Sigmoid colon (tissue), 7 donors: Measurements from ENCODE around the gene CNGB1. TPM values are rescaled to one million over a fixed set of nuclear protein-coding genes. Genes with fewer than 3 reads are reported as not detected.

Experiments used
- DNase-seq: peaks from one replicate; pipeline ENCODE4 v3.0.0-alpha.2; 2019
- H3K27ac ChIP-seq, 4 donors: fragments of 200-600 bp; sonication (generic); one replicate each; pipeline ENCODE4 v1.5.1; 2016 to 2019; ENCODE audit warnings: mild to moderate bottlenecking in 1 of 4
- H3K27me3 ChIP-seq, 3 donors: fragments of 200-600 bp; sonication (generic); one replicate each; pipeline ENCODE4 v1.5.1; 2019; ENCODE audit warnings: mild to moderate bottlenecking in 1 of 3
- H3K36me3 ChIP-seq, 4 donors: fragments of 200-600 bp; sonication (generic); one replicate each; pipeline ENCODE4 v1.5.1; 2016 to 2019
- H3K4me1 ChIP-seq, 4 donors: fragments of 200-600 bp; sonication (generic); one replicate each; pipeline ENCODE4 v1.5.1; 2017 to 2019
- H3K4me3 ChIP-seq, 4 donors: fragments of 200-600 bp; sonication (generic); one replicate each; pipeline ENCODE4 v1.5.1; 2017 to 2019; ENCODE audit warnings: mild to moderate bottlenecking in 2 of 4, moderate library complexity in 1 of 4
- H3K9me3 ChIP-seq, 4 donors: fragments of 200-600 bp in 3 of 4; sonication (generic) in 3 of 4; one replicate each; pipeline versions ENCODE4 v1.5.1 to v1.6.1; 2013 to 2019
- EP300 ChIP-seq, 4 donors: sonication (generic); formaldehyde crosslinking; IDR thresholded peaks; one replicate each; pipeline ENCODE4 v1.6.1; 2017; ENCODE audit warnings: antibody characterized with exemption in 4 of 4
- POLR2A ChIP-seq, 2 donors: fragments of 450-650 bp; IDR thresholded peaks; one replicate each; pipeline ENCODE4 v1.6.1; 2016; ENCODE audit warnings: antibody characterized with exemption in 2 of 2, mild to moderate bottlenecking in 2 of 2, moderate library complexity in 2 of 2
- POLR2AphosphoS5 ChIP-seq, 4 donors: sonication (generic); formaldehyde crosslinking; IDR thresholded peaks; one replicate each; pipeline ENCODE4 v1.6.1; 2017; ENCODE audit warnings: antibody characterized with exemption in 4 of 4
- WGBS, 2 donors: extraction: QIAGEN DNeasy Blood & Tissue Kit; methylation state at CpG; one replicate each; pipeline ENCODE4 v1.1.7; 2013; 5-methylcytosine and 5-hydroxymethylcytosine counted together
- intact Hi-C: fragments of 100-400 bp; cut with DNase I; formaldehyde crosslinking; loops from one replicate; pipeline ENCODE4 v1.15.1; 2023
- polyA plus RNA-seq, 3 donors: library from polyadenylated mRNA; stranded (reverse); fragments of 200-250 nt; gene quantifications; one replicate each; pipeline ENCODE4 v1.2.3, GENCODE V29; 2013
- total RNA-seq, 4 donors: library from RNA; depleted of rRNA; stranded (reverse); fragments of >200 nt; gene quantifications; one replicate each; pipeline ENCODE4 v1.1.0, GENCODE V29; 2016
- TF ChIP-seq, protein P1 (sequence below), 4 experiments: fragments of 450-650 bp in 3 of 4; fragments of 200-600 bp in 1 of 4; IDR thresholded peaks; one replicate each; pipeline ENCODE4 v1.5.1; 2016 to 2019; ENCODE audit warnings: antibody characterized with exemption in 4 of 4, mild to moderate bottlenecking in 3 of 4, moderate library complexity in 2 of 4
- donor health status: healthy with polysubstance abuse.
- donor health status: Bipolar disorder and iron deficiency.
- donor health status: healthy.

CNGB1 gene
- total and polyA plus RNA-seq, 7 donors: 0.70 to 13.0 (median 1.4) TPM; not detected in 3

- no peak for DNase-seq
- TF ChIP-seq POLR2A (IDR thresholded peaks at IDR 0.05): no peak
- TF ChIP-seq, protein P1, sequence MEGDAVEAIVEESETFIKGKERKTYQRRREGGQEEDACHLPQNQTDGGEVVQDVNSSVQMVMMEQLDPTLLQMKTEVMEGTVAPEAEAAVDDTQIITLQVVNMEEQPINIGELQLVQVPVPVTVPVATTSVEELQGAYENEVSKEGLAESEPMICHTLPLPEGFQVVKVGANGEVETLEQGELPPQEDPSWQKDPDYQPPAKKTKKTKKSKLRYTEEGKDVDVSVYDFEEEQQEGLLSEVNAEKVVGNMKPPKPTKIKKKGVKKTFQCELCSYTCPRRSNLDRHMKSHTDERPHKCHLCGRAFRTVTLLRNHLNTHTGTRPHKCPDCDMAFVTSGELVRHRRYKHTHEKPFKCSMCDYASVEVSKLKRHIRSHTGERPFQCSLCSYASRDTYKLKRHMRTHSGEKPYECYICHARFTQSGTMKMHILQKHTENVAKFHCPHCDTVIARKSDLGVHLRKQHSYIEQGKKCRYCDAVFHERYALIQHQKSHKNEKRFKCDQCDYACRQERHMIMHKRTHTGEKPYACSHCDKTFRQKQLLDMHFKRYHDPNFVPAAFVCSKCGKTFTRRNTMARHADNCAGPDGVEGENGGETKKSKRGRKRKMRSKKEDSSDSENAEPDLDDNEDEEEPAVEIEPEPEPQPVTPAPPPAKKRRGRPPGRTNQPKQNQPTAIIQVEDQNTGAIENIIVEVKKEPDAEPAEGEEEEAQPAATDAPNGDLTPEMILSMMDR (IDR thresholded peaks at IDR 0.05): no peak
- no peak for TF ChIP-seq POLR2AphosphoS5 (IDR thresholded peaks at IDR 0.05)
- TF ChIP-seq EP300 (IDR thresholded peaks at IDR 0.05): no peak
- Histone ChIP-seq H3K9me3 (no peaks in the 10 kb centered on the region), H3K4me3 (no peak overlapping the region), H3K4me1 (no peaks in the 10 kb centered on the region), H3K27ac (no peak overlapping the region), H3K36me3 (no peaks in the 10 kb centered on the region), H3K27me3 (no peaks in the 10 kb centered on the region)
- WGBS, 2 donors: 89 to 90% methylated on average over 7 of the region's 7 CpGs
- intact Hi-C loops: no loop called here
Measured at GRCh38 chr16:57960826-57961472, 10.0 kb downstream of the CNGB1 start.

- intact Hi-C loops: no loop called here
- H3K4me1 ChIP-seq: no peaks in the 10 kb centered on the region
- H3K27me3 ChIP-seq: no peaks in the 10 kb centered on the region
- H3K9me3 ChIP-seq: no peaks in the 10 kb centered on the region
- no peak overlapping the region for H3K4me3 ChIP-seq
- no peak overlapping the region for H3K27ac ChIP-seq
- no peaks in the 10 kb centered on the region for H3K36me3 ChIP-seq
- no peak for DNase-seq
- TF ChIP-seq EP300 (IDR thresholded peaks at IDR 0.05): no peak
- TF ChIP-seq POLR2AphosphoS5 (IDR thresholded peaks at IDR 0.05): no peak
- WGBS, 2 donors: 76 to 89% methylated on average over 10 of the region's 10 CpGs
Measured at GRCh38 chr16:57960310-57960709, 10.6 kb downstream of the CNGB1 start.

- TF ChIP-seq POLR2AphosphoS5 (IDR thresholded peaks at IDR 0.05) (no peak), POLR2A (IDR thresholded peaks at IDR 0.05) (no peak), EP300 (IDR thresholded peaks at IDR 0.05) (no peak)
- TF ChIP-seq, protein P1 (IDR thresholded peaks at IDR 0.05): no peak
- intact Hi-C loops: no loop called here
- H3K9me3 ChIP-seq: no peaks in the 10 kb centered on the region
- no peak overlapping the region for H3K27ac ChIP-seq
- DNase-seq: no peak
- WGBS, 2 donors: 85% methylated on average over 11 of the region's 11 CpGs
- H3K27me3 ChIP-seq: no peaks in the 10 kb centered on the region
- no peaks in the 10 kb centered on the region for H3K36me3 ChIP-seq
- H3K4me1 ChIP-seq: no peaks in the 10 kb centered on the region
- H3K4me3 ChIP-seq: no peak overlapping the region
Measured at GRCh38 chr16:57959804-57960203, 11.1 kb downstream of the CNGB1 start.

- Histone ChIP-seq H3K4me3 (no peak overlapping the region), H3K36me3 (no peaks in the 10 kb centered on the region), H3K27me3 (no peaks in the 10 kb centered on the region), H3K27ac (no peak overlapping the region), H3K4me1 (no peaks in the 10 kb centered on the region), H3K9me3 (no peaks in the 10 kb centered on the region)
- TF ChIP-seq, protein P1 (IDR thresholded peaks at IDR 0.05): no peak
- TF ChIP-seq POLR2AphosphoS5 (IDR thresholded peaks at IDR 0.05) (no peak), POLR2A (IDR thresholded peaks at IDR 0.05) (no peak), EP300 (IDR thresholded peaks at IDR 0.05) (no peak)
- intact Hi-C loops: no loop called here
- 80 to 85% methylated on average over 8 of the region's 8 CpGs for WGBS, 2 donors
- DNase-seq: no peak
Measured at GRCh38 chr16:57959121-57959520, 11.8 kb downstream of the CNGB1 start.

- 63 to 72% methylated on average over 6 of the region's 6 CpGs for WGBS, 2 donors
- Histone ChIP-seq H3K36me3 (no peaks in the 10 kb centered on the region), H3K4me1 (no peaks in the 10 kb centered on the region), H3K9me3 (no peaks in the 10 kb centered on the region), H3K4me3 (no peak overlapping the region), H3K27me3 (no peaks in the 10 kb centered on the region), H3K27ac (no peak overlapping the region)
- no peak for TF ChIP-seq POLR2AphosphoS5 (IDR thresholded peaks at IDR 0.05)
- no peak for TF ChIP-seq EP300 (IDR thresholded peaks at IDR 0.05)
- TF ChIP-seq, protein P1 (IDR thresholded peaks at IDR 0.05): no peak
- no peak for TF ChIP-seq POLR2A (IDR thresholded peaks at IDR 0.05)
- DNase-seq: no peak
- intact Hi-C loops: no loop called here
Measured at GRCh38 chr16:57958544-57958943, 12.4 kb downstream of the CNGB1 start.
